ENCODE measurements around the gene RSPH4A.
A peak's percentile ranks its signal among the peaks of the same experiment; 100 is the strongest.
"Not testable (repeated sequence)": the region's sequence is repeated elsewhere in the genome, so short reads cannot be mapped to it uniquely, and the experiment has no call there.

Gene RSPH4A

GRCh38 chr6:116603916-116604315, 12.4 kb upstream of the RSPH4A start:
- not testable (repeated sequence) for H3K4me1 Mint-ChIP-seq; H3K27ac Mint-ChIP-seq; H3K9me3 Mint-ChIP-seq; DNase-seq (ENCODE audit: low spot score in 2 of 2); ATAC-seq; H3K4me3 Mint-ChIP-seq
- H3K36me3 Mint-ChIP-seq, result peaks cover 11% of the 10 kb centered on the region

GRCh38 chr6:116604868-116605267, 11.4 kb upstream of the RSPH4A start:
- not testable (repeated sequence) for H3K4me3 Mint-ChIP-seq; ATAC-seq; H3K27ac Mint-ChIP-seq; DNase-seq (ENCODE audit: low spot score in 2 of 2); H3K36me3 Mint-ChIP-seq; H3K4me1 Mint-ChIP-seq; H3K9me3 Mint-ChIP-seq

GRCh38 chr6:116605935-116606334, 10.3 kb upstream of the RSPH4A start:
- ATAC-seq (no peak), DNase-seq (ENCODE audit: low spot score in 2 of 2) (no peak)
- no peaks in the 10 kb centered on the region for H3K4me1 Mint-ChIP-seq
- peaks cover 5% of the 10 kb centered on the region for H3K36me3 Mint-ChIP-seq
- H3K9me3 Mint-ChIP-seq, result no peaks in the 10 kb centered on the region
- no peak overlapping the region for H3K27ac Mint-ChIP-seq
- no peak overlapping the region for H3K4me3 Mint-ChIP-seq

GRCh38 chr6:116611056-116611455, 5.2 kb upstream of the RSPH4A start:
- Mint-ChIP-seq H3K9me3 (no peaks in the 10 kb centered on the region), H3K4me1 (peaks cover 4% of the 10 kb centered on the region), H3K27ac (no peak overlapping the region), H3K4me3 (no peak overlapping the region), H3K36me3 (no peaks in the 10 kb centered on the region)
- no peak for DNase-seq (ENCODE audit: low spot score in 2 of 2)
- ATAC-seq, result no peak

- no peaks in the 10 kb centered on the region for H3K36me3 Mint-ChIP-seq
- H3K27ac Mint-ChIP-seq, result peak overlapping the region; percentile 48
- H3K4me1 Mint-ChIP-seq, result peaks cover 14% of the 10 kb centered on the region
- ATAC-seq (peak; percentile 56), DNase-seq (ENCODE audit: low spot score in 2 of 2) (peak in 1 of 2 donors; percentile 53)
- no peaks in the 10 kb centered on the region for H3K9me3 Mint-ChIP-seq
- H3K4me3 Mint-ChIP-seq, result peak overlapping the region; percentile 76
These were observed 416 bp downstream of the RSPH4A start for GRCh38 chr6:116616737-116617053.

GRCh38 chr6:116624036-116624805, 7.9 kb downstream of the RSPH4A start:
- Mint-ChIP-seq H3K9me3 (no peaks in the 10 kb centered on the region), H3K4me3 (no peak overlapping the region), H3K36me3 (no peaks in the 10 kb centered on the region), H3K27ac (no peak overlapping the region), H3K4me1 (no peaks in the 10 kb centered on the region)
- ATAC-seq, result no peak
- no peak for DNase-seq (ENCODE audit: low spot score in 2 of 2)

GRCh38 chr6:116625872-116626271, 9.6 kb downstream of the RSPH4A start:
- ATAC-seq, result no peak
- no peaks in the 10 kb centered on the region for H3K36me3 Mint-ChIP-seq
- no peak overlapping the region for H3K27ac Mint-ChIP-seq
- DNase-seq (ENCODE audit: low spot score in 2 of 2), result no peak
- no peaks in the 10 kb centered on the region for H3K9me3 Mint-ChIP-seq
- no peak overlapping the region for H3K4me3 Mint-ChIP-seq
- no peaks in the 10 kb centered on the region for H3K4me1 Mint-ChIP-seq

GRCh38 chr6:116629563-116629981, 13.3 kb downstream of the RSPH4A start:
- H3K36me3 Mint-ChIP-seq, result peaks cover 23% of the 10 kb centered on the region
- H3K27ac Mint-ChIP-seq, result no peak overlapping the region
- DNase-seq (ENCODE audit: low spot score in 2 of 2), result no peak

GRCh38 chr6:116631379-116631990, 15.2 kb downstream of the RSPH4A start:
- H3K4me3 Mint-ChIP-seq, result no peak overlapping the region
- peaks cover 40% of the 10 kb centered on the region for H3K36me3 Mint-ChIP-seq
- DNase-seq (ENCODE audit: low spot score in 2 of 2) (no peak), ATAC-seq (no peak)
- H3K27ac Mint-ChIP-seq, result no peak overlapping the region
- H3K4me1 Mint-ChIP-seq, result no peaks in the 10 kb centered on the region
- no peaks in the 10 kb centered on the region for H3K9me3 Mint-ChIP-seq

More at GRCh38 chr6:116629563-116629981, 13.3 kb downstream of the RSPH4A start:
- Mint-ChIP-seq H3K4me3 (no peak overlapping the region), H3K9me3 (no peaks in the 10 kb centered on the region), H3K4me1 (no peaks in the 10 kb centered on the region)
- ATAC-seq, result no peak

- no peaks in the 10 kb centered on the region for H3K4me1 Mint-ChIP-seq
- DNase-seq (ENCODE audit: low spot score in 2 of 2) (no peak), ATAC-seq (no peak)
- peaks cover 56% of the 10 kb centered on the region for H3K36me3 Mint-ChIP-seq
- no peaks in the 10 kb centered on the region for H3K9me3 Mint-ChIP-seq
- peak overlapping the region; percentile 27 for H3K27ac Mint-ChIP-seq
- no peak overlapping the region for H3K4me3 Mint-ChIP-seq
These were observed 17.4 kb downstream of the RSPH4A start for GRCh38 chr6:116633685-116634084.

GRCh38 chr6:116648156-116648555, 31.9 kb downstream of the RSPH4A start:
- DNase-seq (ENCODE audit: low spot score in 2 of 2), result no peak
- H3K4me3 Mint-ChIP-seq, result no peak overlapping the region
- ATAC-seq, result no peak
- H3K4me1 Mint-ChIP-seq, result no peaks in the 10 kb centered on the region
- no peak overlapping the region for H3K27ac Mint-ChIP-seq
- peaks cover 85% of the 10 kb centered on the region for H3K36me3 Mint-ChIP-seq
- H3K9me3 Mint-ChIP-seq, result no peaks in the 10 kb centered on the region

GRCh38 chr6:116649129-116649528, 32.9 kb downstream of the RSPH4A start:
- DNase-seq (ENCODE audit: low spot score in 2 of 2), result no peak
- Mint-ChIP-seq H3K4me3 (no peak overlapping the region), H3K36me3 (peaks cover 92% of the 10 kb centered on the region), H3K9me3 (no peaks in the 10 kb centered on the region), H3K27ac (no peak overlapping the region), H3K4me1 (no peaks in the 10 kb centered on the region)
- ATAC-seq, result no peak

GRCh38 chr6:116651916-116652315, 35.6 kb downstream of the RSPH4A start:
- H3K27ac Mint-ChIP-seq, result no peak overlapping the region
- no peak overlapping the region for H3K4me3 Mint-ChIP-seq
- no peak for ATAC-seq
- peaks cover 92% of the 10 kb centered on the region for H3K36me3 Mint-ChIP-seq
- H3K9me3 Mint-ChIP-seq, result no peaks in the 10 kb centered on the region
- no peak for DNase-seq (ENCODE audit: low spot score in 2 of 2)
- H3K4me1 Mint-ChIP-seq, result no peaks in the 10 kb centered on the region

- Mint-ChIP-seq H3K4me3 (no peak overlapping the region), H3K36me3 (peaks cover 60% of the 10 kb centered on the region), H3K4me1 (peaks cover 49% of the 10 kb centered on the region), H3K9me3 (no peaks in the 10 kb centered on the region), H3K27ac (no peak overlapping the region)
- DNase-seq (ENCODE audit: low spot score in 2 of 2) (no peak), ATAC-seq (no peak)
These were observed 45.3 kb downstream of the RSPH4A start for GRCh38 chr6:116661594-116661993.

GRCh38 chr6:116662202-116662601, 45.9 kb downstream of the RSPH4A start:
- peaks cover 59% of the 10 kb centered on the region for H3K36me3 Mint-ChIP-seq
- no peak overlapping the region for H3K4me3 Mint-ChIP-seq
- ATAC-seq, result peak; percentile 93
- H3K9me3 Mint-ChIP-seq, result no peaks in the 10 kb centered on the region
- peaks cover 56% of the 10 kb centered on the region for H3K4me1 Mint-ChIP-seq
- H3K27ac Mint-ChIP-seq, result no peak overlapping the region
- no peak for DNase-seq (ENCODE audit: low spot score in 2 of 2)

GRCh38 chr6:116663308-116663707, 47.0 kb downstream of the RSPH4A start:
- Mint-ChIP-seq H3K36me3 (peaks cover 53% of the 10 kb centered on the region), H3K9me3 (no peaks in the 10 kb centered on the region), H3K4me3 (no peak overlapping the region), H3K27ac (no peak overlapping the region), H3K4me1 (peaks cover 60% of the 10 kb centered on the region)
- DNase-seq (ENCODE audit: low spot score in 2 of 2), result no peak
- no peak for ATAC-seq
